ENCODE measurements around the gene SAMD10.

DNA sequence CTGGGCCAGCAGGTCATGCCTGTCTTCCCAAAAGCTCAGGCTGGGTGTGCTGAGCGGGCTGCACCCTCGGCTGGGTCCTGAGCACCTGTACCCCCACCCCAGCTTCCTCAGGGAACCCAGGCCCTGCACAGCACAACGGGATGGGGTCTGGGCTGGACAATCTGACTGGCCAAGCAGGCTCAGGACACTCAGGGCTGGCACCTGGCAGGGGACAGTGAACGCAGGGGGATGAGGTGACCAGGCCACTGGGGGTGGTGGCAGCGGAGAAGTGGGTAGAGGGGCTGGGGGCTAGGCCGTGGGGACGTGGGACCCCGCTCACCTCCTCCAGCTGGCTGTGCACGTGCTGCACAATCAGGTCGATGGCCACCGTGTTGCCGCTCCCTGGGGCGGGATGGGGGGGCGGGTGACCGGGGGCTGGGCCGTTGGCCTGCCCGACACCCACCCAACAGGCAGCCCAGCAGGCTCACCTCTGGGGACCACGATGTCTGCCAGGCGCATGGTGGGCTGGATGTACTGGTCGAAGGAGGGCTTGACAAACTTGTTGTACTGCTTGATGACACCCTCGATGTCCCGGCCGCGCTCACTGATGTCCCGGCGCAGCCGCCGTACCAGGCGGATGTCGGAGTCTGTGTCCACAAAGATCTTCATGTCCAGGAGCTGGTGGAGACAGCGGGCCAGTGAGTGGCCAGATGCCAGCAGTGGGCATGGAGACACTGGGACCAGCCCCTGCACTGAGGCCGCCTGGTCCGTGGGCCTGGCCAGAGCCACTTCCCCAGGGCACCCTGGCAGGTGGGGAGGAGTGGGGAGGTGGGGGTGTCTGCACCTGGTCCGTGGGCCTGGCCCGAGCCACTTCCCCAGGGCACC, 35.1 kb downstream of the SAMD10 start:
- TF ChIP-seq CTCF (conservative IDR thresholded peaks at IDR 0.05; ENCODE audit: low read length) (no peak), EZH2phosphoT487 (IDR thresholded peaks at IDR 0.05; ENCODE audit: borderline replicate concordance) (no peak)

Data from Loucy (cell line).